Measurements from ENCODE around the gene TLR4.

DNA sequence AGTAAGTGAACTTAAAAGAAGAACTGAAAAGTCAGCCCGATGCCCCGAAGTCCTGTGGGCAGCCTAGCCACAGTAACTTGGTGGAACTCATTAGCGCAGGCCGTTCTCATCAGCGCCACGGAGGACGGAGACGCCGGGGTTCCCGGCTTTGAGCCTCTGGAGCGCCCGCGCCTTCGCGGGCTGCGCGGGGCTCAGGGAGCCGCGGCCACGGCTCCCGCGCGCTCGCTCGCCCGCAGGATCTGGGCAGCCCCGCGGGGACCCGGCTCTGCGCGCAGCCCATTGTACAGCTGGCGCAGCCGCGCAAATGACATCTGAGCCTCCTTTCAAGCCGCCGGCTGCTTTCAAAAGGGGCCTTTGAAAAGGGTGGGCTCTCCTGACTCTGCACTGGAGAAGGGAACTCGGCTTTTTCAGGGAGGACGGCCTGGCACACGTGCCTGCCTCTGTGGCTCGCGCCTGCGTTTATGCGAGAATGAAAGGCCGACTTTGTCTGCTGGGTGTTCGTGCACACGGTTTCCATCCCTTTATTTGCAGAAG lies 40.7 kb downstream of the TLR4 start:
- TF ChIP-seq, protein P1, sequence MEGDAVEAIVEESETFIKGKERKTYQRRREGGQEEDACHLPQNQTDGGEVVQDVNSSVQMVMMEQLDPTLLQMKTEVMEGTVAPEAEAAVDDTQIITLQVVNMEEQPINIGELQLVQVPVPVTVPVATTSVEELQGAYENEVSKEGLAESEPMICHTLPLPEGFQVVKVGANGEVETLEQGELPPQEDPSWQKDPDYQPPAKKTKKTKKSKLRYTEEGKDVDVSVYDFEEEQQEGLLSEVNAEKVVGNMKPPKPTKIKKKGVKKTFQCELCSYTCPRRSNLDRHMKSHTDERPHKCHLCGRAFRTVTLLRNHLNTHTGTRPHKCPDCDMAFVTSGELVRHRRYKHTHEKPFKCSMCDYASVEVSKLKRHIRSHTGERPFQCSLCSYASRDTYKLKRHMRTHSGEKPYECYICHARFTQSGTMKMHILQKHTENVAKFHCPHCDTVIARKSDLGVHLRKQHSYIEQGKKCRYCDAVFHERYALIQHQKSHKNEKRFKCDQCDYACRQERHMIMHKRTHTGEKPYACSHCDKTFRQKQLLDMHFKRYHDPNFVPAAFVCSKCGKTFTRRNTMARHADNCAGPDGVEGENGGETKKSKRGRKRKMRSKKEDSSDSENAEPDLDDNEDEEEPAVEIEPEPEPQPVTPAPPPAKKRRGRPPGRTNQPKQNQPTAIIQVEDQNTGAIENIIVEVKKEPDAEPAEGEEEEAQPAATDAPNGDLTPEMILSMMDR (conservative IDR thresholded peaks at IDR 0.05; ENCODE audit: low read length): no peak
- TF ChIP-seq EZH2phosphoT487 (IDR thresholded peaks at IDR 0.05; ENCODE audit: borderline replicate concordance, low read depth, low read length): no peak
